Measurements from ENCODE around the gene LAMA4. TPM values are rescaled to one million over a fixed set of nuclear protein-coding genes. Genes with fewer than 3 reads are reported as not detected.

The LAMA4 gene
- total RNA-seq, 1 experiment from 2014 or later = 0.72 TPM

GRCh38 chr6:112252571-112253497 is 1.5 kb downstream of the LAMA4 start:
- CTCF ChIA-PET = interaction anchor here (0.9 to 1.5 kb wide), 4 partner anchors 9 to 73 kb away, joined by 3 to 6 read pairs (median 4); no protein-coding TSS in a partner anchor

DNA sequence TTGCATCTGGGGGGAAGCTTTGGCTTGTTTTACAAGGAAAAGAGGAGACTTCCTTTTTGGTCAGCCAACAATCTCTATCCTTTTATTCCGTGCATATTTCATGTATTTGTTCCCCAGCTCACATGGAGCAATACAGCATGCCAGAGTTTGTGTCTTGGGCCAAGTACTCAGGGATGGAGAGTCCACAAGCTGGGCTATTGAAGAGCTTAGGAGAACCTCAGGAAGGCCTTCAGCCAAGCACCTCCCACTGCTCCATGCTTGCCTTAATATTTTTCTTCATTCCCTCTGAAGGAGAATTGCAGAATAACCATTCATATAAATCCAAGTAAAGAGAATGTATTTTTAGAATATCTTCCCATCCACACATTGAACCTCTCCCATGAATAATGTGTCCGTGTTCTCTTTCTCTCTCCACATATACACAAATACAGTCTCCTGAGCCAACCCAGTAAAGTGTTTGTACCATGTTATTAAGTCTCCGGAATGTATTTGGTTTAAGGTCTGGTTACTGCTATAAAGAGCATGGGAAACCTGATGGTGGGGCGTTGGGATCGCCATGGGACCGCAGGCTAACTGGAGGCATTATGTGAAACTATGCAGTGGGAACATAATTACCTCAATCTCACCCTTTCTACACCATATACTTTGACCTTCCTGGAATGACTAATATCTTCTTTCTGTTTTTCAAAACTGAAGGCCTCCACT is 3.0 kb downstream of the LAMA4 start:
- Mint-ChIP-seq H3K27ac (ENCODE audit: low read depth, unreplicated experiment) (no peak overlapping the region), H3K36me3 (ENCODE audit: insufficient read depth, unreplicated experiment) (no peaks in the 10 kb centered on the region), H3K27me3 (ENCODE audit: insufficient read depth, unreplicated experiment) (peaks cover 9% of the 10 kb centered on the region), H3K4me1 (ENCODE audit: insufficient read depth, unreplicated experiment) (peaks cover 9% of the 10 kb centered on the region), H3K4me3 (ENCODE audit: unreplicated experiment) (no peak overlapping the region), H3K9me3 (ENCODE audit: unreplicated experiment) (no peaks in the 10 kb centered on the region)
- TF ChIP-seq CTCF (IDR thresholded peaks at IDR 0.05; ENCODE audit: unreplicated experiment) = no peak
- CTCF ChIA-PET = interaction anchor here (0.7 to 0.9 kb wide), 2 partner anchors 8 to 106 kb away, joined by 3 read pairs; no protein-coding TSS in a partner anchor
- DNase-seq (ENCODE audit: unreplicated experiment) = no peak
- POLR2A ChIA-PET = interaction anchor here (0.5 to 0.6 kb wide), 3 partner anchors 48 to 587 kb away, joined by 3 to 4 read pairs (median 3); no protein-coding TSS in a partner anchor
- intact Hi-C loops (cut with micrococcal nuclease) = no loop called here
- BruUV-seq (replicated peaks) = no TSS peak

More at GRCh38 chr6:112252571-112253497, 1.5 kb downstream of the LAMA4 start:
- H3K4me3 Mint-ChIP-seq (ENCODE audit: unreplicated experiment) = peak overlapping the region; percentile 78
- H3K9me3 Mint-ChIP-seq (ENCODE audit: unreplicated experiment) = no peaks in the 10 kb centered on the region
- no TSS peak for BruUV-seq (replicated peaks)
- TF ChIP-seq CTCF (IDR thresholded peaks at IDR 0.05; ENCODE audit: unreplicated experiment) = no peak
- no peak overlapping the region for H3K27ac Mint-ChIP-seq (ENCODE audit: low read depth, unreplicated experiment)
- H3K36me3 Mint-ChIP-seq (ENCODE audit: insufficient read depth, unreplicated experiment) = peaks cover 4% of the 10 kb centered on the region
- intact Hi-C loops (cut with micrococcal nuclease) = no loop called here
- H3K4me1 Mint-ChIP-seq (ENCODE audit: insufficient read depth, unreplicated experiment) = peaks cover 9% of the 10 kb centered on the region
- peaks cover 9% of the 10 kb centered on the region for H3K27me3 Mint-ChIP-seq (ENCODE audit: insufficient read depth, unreplicated experiment)
- POLR2A ChIA-PET = interaction anchor here (1.1 kb wide), 1 partner anchor 19 kb away, joined by 3 read pairs; no protein-coding TSS in a partner anchor
- no peak for DNase-seq (ENCODE audit: unreplicated experiment)

GRCh38 chr6:112249489-112249888 is 4.9 kb downstream of the LAMA4 start:
- no peak overlapping the region for H3K4me3 Mint-ChIP-seq (ENCODE audit: unreplicated experiment)
- no TSS peak for BruUV-seq (replicated peaks)
- H3K9me3 Mint-ChIP-seq (ENCODE audit: unreplicated experiment) = no peaks in the 10 kb centered on the region
- peaks cover 9% of the 10 kb centered on the region for H3K27me3 Mint-ChIP-seq (ENCODE audit: insufficient read depth, unreplicated experiment)
- no peak overlapping the region for H3K27ac Mint-ChIP-seq (ENCODE audit: low read depth, unreplicated experiment)
- H3K4me1 Mint-ChIP-seq (ENCODE audit: insufficient read depth, unreplicated experiment) = peaks cover 7% of the 10 kb centered on the region
- peak; percentile 36 for DNase-seq (ENCODE audit: unreplicated experiment)
- intact Hi-C loops (cut with micrococcal nuclease) = no loop called here
- ChIA-PET CTCF (no interaction called here), POLR2A (interaction anchor here (0.6 kb wide), 1 partner anchor 461 kb away, joined by 4 read pairs; no protein-coding TSS in a partner anchor)
- TF ChIP-seq CTCF (IDR thresholded peaks at IDR 0.05; ENCODE audit: unreplicated experiment) = no peak
- H3K36me3 Mint-ChIP-seq (ENCODE audit: insufficient read depth, unreplicated experiment) = no peaks in the 10 kb centered on the region

DNA sequence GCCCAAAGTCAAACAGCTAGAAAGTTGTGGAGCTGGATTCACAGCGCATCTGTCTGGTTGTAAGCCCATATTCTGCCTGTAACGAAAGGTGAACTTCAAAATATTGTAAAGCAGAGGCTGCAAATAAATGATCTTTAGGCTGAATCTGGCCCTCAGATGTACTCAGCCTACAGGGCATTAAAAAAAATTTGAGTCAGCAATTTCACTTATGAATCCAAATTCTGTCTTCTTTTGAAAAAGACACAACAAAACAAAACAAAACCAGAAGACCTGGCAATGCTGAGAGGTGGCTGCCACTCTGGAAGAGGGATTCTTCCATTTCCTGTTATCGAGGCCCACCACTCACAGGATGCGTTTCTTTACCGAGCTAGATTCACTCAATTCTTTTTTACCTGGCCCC is 7.1 kb downstream of the LAMA4 start:
- intact Hi-C loops (cut with micrococcal nuclease) = no loop called here
- no TSS peak for BruUV-seq (replicated peaks)
- TF ChIP-seq CTCF (IDR thresholded peaks at IDR 0.05; ENCODE audit: unreplicated experiment) = no peak
- no peak for DNase-seq (ENCODE audit: unreplicated experiment)
- ChIA-PET POLR2A (no interaction called here), CTCF (interaction anchor here (0.9 kb wide), 1 partner anchor 35 kb away, joined by 4 read pairs; no protein-coding TSS in a partner anchor)
- no peaks in the 10 kb centered on the region for H3K4me1 Mint-ChIP-seq (ENCODE audit: insufficient read depth, unreplicated experiment)
- H3K9me3 Mint-ChIP-seq (ENCODE audit: unreplicated experiment) = no peaks in the 10 kb centered on the region
- no peaks in the 10 kb centered on the region for H3K36me3 Mint-ChIP-seq (ENCODE audit: insufficient read depth, unreplicated experiment)
- H3K27me3 Mint-ChIP-seq (ENCODE audit: insufficient read depth, unreplicated experiment) = no peaks in the 10 kb centered on the region
- no peak overlapping the region for H3K27ac Mint-ChIP-seq (ENCODE audit: low read depth, unreplicated experiment)
- H3K4me3 Mint-ChIP-seq (ENCODE audit: unreplicated experiment) = no peak overlapping the region
